PFSK-1 (cell line): ENCODE measurements around the gene FGF1.

Experiments
- FOXP2 ChIP-seq: optimal IDR thresholded peaks from 2 replicates; pipeline ENCODE3; 2011; ENCODE audit warnings: borderline replicate concordance, control low read depth, inconsistent platforms; ENCODE audit not compliant: insufficient read depth; ENCODE audit errors: extremely low read length, extremely low read depth
- POLR2AphosphoS5 ChIP-seq: IDR thresholded peaks from 2 replicates; pipeline ENCODE4 v1.6.1; 2012; ENCODE audit warnings: low read depth, mild to moderate bottlenecking, control low read depth, low read length, moderate library complexity
- SIN3A ChIP-seq: IDR thresholded peaks from 2 replicates; pipeline ENCODE4 v1.6.1; 2012; ENCODE audit warnings: mild to moderate bottlenecking, low read length, moderate library complexity, borderline replicate concordance; ENCODE audit not compliant: insufficient read depth
- TAF1 ChIP-seq: IDR thresholded peaks from 2 replicates; pipeline ENCODE4 v1.6.1; 2012; ENCODE audit warnings: low read length, control low read depth, borderline replicate concordance; ENCODE audit not compliant: insufficient read depth
- TF ChIP-seq, protein P1 (sequence below), 2 experiments: IDR thresholded peaks; 2 replicates each; pipeline versions ENCODE4 v1.6.1 to v1.8.0; 2011 to 2012; ENCODE audit warnings: low read depth in 2 of 2, low read length in 2 of 2, control low read depth in 1 of 2, inconsistent platforms in 1 of 2, mild to moderate bottlenecking in 1 of 2, moderate library complexity in 1 of 2; ENCODE audit not compliant: insufficient read depth in 1 of 2

The FGF1 gene

DNA sequence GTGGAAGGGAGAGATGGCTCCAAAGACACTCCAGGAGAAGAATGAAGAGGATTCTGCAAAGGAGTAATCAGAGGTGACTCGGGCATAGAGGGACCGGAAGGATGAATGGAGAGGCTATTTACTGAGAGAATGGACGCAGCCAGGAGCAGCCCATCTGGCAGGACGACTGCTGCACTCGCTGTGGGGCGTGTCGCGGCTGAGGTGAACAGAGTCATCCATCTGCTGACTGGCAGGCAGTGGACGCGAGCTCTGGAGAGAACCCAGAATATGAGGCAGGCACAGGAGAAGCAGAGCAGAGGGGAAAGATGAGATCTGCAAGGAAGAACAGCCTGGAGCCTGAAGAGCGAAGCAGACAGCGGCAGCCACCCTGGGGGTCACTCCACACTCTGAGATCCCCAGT, 16.4 kb downstream of the FGF1 start:
- TF ChIP-seq FOXP2, result peak; percentile 39
- TF ChIP-seq TAF1, result no peak

DNA sequence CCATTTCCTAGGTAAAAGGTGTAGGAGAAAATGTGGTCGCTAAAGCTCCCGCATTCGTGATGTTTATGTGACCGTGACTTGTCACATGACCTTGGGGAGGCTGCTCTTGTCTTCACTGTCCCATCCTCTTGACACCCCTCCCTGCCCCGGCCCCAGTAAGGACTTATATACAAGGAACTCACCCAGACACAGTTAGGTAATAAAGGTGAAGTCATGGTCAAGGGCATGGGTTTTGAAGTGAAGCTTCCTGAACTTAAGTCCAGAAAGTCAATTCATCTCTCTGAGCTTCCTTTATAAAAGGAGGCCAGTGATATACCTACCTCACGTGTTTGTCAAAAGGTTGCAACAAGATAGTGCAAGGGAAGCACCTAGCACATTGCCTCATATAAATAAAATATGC, 17.6 kb downstream of the FGF1 start:
- TF ChIP-seq FOXP2 (no peak), SIN3A (no peak), TAF1 (no peak)

DNA sequence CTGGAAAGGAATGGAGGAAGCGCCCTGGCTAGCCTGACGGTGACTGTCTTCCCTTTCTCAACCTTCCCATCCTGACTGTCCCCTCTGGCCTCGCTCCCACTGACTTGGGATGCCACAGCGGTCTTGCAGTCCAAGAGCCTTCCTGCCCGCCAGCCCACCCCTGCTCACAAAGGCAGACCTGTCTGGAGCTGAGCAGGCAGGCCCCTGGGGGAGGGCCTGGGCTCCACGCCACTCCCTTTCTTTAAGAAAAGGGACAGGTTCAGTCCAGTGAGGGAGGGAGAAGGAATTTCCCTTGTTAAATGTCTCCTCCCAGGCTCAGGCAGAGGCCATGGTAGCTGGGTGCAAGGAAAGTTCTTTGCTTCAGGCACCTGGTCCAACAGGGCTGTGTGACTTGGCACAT, 18.1 kb downstream of the FGF1 start:
- TF ChIP-seq FOXP2, result no peak
- TF ChIP-seq POLR2AphosphoS5, result no peak
- no peak for TF ChIP-seq TAF1
- TF ChIP-seq SIN3A, result no peak
- TF ChIP-seq, protein P1, sequence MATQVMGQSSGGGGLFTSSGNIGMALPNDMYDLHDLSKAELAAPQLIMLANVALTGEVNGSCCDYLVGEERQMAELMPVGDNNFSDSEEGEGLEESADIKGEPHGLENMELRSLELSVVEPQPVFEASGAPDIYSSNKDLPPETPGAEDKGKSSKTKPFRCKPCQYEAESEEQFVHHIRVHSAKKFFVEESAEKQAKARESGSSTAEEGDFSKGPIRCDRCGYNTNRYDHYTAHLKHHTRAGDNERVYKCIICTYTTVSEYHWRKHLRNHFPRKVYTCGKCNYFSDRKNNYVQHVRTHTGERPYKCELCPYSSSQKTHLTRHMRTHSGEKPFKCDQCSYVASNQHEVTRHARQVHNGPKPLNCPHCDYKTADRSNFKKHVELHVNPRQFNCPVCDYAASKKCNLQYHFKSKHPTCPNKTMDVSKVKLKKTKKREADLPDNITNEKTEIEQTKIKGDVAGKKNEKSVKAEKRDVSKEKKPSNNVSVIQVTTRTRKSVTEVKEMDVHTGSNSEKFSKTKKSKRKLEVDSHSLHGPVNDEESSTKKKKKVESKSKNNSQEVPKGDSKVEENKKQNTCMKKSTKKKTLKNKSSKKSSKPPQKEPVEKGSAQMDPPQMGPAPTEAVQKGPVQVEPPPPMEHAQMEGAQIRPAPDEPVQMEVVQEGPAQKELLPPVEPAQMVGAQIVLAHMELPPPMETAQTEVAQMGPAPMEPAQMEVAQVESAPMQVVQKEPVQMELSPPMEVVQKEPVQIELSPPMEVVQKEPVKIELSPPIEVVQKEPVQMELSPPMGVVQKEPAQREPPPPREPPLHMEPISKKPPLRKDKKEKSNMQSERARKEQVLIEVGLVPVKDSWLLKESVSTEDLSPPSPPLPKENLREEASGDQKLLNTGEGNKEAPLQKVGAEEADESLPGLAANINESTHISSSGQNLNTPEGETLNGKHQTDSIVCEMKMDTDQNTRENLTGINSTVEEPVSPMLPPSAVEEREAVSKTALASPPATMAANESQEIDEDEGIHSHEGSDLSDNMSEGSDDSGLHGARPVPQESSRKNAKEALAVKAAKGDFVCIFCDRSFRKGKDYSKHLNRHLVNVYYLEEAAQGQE (IDR thresholded peaks at IDR 0.05; ENCODE audit: insufficient read depth in 1 of 2, low read depth in 2 of 2, low read length in 2 of 2), result no peak

DNA sequence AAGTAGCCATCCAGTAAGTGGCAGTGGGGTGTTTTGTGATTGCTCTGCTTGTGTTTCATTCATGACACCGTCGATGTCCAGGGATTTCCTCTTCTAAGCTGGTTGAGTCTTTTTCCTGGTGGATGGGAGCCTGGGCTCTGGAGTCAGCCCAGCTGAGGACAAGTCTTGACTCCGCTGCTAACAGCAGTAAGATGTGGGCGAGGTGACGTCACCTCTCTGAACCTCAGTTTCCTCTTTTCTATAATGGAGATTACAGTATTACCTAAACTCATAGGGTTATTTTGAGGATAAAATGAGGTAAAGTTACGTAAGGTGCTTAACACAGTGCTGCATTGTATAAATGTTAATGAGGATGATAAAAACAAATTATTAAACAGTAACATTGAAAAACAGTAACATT, 21.3 kb downstream of the FGF1 start:
- TF ChIP-seq, protein P1 (IDR thresholded peaks at IDR 0.05; ENCODE audit: insufficient read depth in 1 of 2, low read depth in 2 of 2, low read length in 2 of 2), result no peak
- no peak for TF ChIP-seq POLR2AphosphoS5
- no peak for TF ChIP-seq SIN3A
- no peak for TF ChIP-seq FOXP2
- no peak for TF ChIP-seq TAF1

DNA sequence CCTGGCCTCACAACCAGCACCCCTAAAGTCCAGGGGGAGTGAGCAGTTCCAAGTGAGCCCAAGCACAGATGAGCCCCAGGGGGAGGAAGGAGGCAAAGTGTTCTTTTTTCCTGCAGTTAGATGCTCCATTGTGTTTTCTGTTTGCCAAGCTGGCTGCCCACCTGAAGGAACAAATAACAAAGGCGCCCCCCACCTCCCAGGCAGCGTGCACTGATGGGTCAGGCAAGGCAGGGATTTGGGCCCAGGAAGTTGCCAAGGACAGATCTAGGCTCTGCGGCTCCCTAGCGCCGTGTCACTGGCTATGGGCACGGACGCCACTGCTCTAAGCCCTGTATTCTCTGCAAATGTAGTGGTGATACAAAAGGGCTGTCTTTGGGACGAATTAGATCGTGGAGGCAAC, 21.8 kb downstream of the FGF1 start:
- TF ChIP-seq FOXP2, result no peak
- no peak for TF ChIP-seq SIN3A
- TF ChIP-seq, protein P1 (IDR thresholded peaks at IDR 0.05; ENCODE audit: insufficient read depth in 1 of 2, low read depth in 2 of 2, low read length in 2 of 2), result no peak
- no peak for TF ChIP-seq POLR2AphosphoS5

DNA sequence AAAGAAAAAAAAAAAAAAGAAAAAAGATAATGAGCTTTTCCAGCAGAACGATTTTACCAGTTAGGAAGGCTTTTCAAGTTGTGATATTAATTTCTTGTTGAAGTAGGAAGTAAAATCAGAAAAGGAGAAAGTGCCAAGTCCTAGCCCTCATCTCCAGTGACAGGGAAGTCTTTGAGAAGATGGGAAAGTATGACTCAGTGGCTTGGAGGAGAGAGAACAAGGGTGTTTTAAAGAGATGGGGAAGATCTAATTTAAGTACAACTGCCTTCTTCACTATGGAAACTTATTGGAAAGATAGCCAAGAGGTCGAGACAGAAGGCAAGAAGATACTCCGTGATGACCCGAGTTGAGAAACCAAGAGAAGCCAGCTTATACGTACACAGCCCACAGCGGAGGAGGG, 22.6 kb downstream of the FGF1 start:
- TF ChIP-seq TAF1, result no peak
- no peak for TF ChIP-seq FOXP2
- TF ChIP-seq, protein P1 (IDR thresholded peaks at IDR 0.05; ENCODE audit: insufficient read depth in 1 of 2, low read depth in 2 of 2, low read length in 2 of 2), result no peak
- no peak for TF ChIP-seq SIN3A
- TF ChIP-seq POLR2AphosphoS5, result no peak
